BE2C (cell line): ENCODE results near the gene TP53BP2.

ENCODE experiments used
- DNase-seq: peaks from one replicate; pipeline ENCODE4 v3.0.0-alpha.2; 2020
- H3K27me3 ChIP-seq: fragments of 250-450 bp; sonication (Bioruptor Pico); 2 replicates; pipeline ENCODE4 v1.5.1; 2020; ENCODE audit warnings: mild to moderate bottlenecking
- H3K36me3 ChIP-seq: fragments of 250-450 bp; sonication (Bioruptor Pico); 2 replicates; pipeline ENCODE4 v1.5.1; 2020; ENCODE audit warnings: mild to moderate bottlenecking
- H3K4me1 ChIP-seq: fragments of 250-450 bp; sonication (Bioruptor Pico); 2 replicates; pipeline ENCODE4 v1.5.1; 2020
- H3K4me3 ChIP-seq: 2 replicates; pipeline ENCODE4 v1.5.1; 2011; ENCODE audit warnings: low read depth, low read length
- H3K9me3 ChIP-seq: fragments of 250-450 bp; sonication (Bioruptor Pico); 2 replicates; pipeline ENCODE4 v1.5.1; 2020
- TF ChIP-seq, protein P1 (sequence below): IDR thresholded peaks from 2 replicates; pipeline ENCODE4 v1.5.1; 2012; ENCODE audit warnings: mild to moderate bottlenecking, low read depth, low read length

Gene TP53BP2

DNA sequence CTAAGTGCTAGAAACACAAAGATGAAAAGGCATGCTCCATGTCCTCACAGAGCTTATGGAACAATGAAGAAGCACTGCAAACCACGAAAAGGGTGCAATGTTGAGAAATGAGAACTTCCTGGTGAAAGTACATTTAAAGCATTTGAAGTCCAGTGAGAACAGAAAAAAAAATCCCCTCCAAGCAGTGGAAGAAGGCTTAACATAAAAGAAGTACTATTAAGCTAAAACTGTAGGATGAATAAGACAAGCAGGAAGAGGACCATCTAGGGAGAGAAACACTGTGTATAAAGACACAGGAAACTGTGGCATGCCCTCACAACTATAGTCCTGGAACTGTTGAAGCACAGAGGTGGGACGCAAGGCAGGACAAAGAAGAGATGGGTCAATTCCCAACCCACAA lies 10.0 kb downstream of the TP53BP2 start:
- TF ChIP-seq, protein P1, sequence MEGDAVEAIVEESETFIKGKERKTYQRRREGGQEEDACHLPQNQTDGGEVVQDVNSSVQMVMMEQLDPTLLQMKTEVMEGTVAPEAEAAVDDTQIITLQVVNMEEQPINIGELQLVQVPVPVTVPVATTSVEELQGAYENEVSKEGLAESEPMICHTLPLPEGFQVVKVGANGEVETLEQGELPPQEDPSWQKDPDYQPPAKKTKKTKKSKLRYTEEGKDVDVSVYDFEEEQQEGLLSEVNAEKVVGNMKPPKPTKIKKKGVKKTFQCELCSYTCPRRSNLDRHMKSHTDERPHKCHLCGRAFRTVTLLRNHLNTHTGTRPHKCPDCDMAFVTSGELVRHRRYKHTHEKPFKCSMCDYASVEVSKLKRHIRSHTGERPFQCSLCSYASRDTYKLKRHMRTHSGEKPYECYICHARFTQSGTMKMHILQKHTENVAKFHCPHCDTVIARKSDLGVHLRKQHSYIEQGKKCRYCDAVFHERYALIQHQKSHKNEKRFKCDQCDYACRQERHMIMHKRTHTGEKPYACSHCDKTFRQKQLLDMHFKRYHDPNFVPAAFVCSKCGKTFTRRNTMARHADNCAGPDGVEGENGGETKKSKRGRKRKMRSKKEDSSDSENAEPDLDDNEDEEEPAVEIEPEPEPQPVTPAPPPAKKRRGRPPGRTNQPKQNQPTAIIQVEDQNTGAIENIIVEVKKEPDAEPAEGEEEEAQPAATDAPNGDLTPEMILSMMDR: no peak
- H3K27me3 ChIP-seq: no peaks in the 10 kb centered on the region
- DNase-seq: no peak
- H3K9me3 ChIP-seq: no peaks in the 10 kb centered on the region
- no peaks in the 10 kb centered on the region for H3K36me3 ChIP-seq
- peaks cover 22% of the 10 kb centered on the region for H3K4me1 ChIP-seq
- H3K4me3 ChIP-seq: no peak overlapping the region

DNA sequence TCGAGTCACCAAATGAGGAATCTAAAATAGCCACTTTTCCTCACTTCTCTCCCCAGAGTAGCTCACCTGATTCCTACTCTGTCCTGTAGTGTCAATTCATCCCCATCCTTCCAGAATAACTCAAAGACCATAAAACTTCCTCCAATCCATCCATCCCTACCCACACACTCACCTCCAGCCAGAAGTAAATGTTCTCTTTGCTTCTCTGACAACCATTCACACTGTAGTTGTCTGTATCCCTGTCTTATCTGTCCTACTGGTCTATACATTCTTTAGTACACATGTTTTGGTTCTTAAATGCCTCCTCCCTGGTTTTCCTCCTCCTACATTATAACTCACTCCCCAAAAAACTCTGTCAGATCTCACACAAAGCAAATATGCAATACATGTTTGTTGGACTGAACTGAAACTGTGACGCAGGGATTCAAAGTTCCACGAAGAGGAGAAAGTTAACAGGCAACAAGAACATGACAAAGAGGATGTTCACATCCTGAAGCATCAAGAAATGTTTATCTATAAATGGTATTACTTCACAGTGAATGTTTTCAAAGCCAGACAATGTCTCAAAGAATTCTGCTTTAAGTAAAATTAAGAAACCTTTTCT lies 11.0 kb downstream of the TP53BP2 start:
- DNase-seq: no peak
- Histone ChIP-seq H3K4me1 (peaks cover 22% of the 10 kb centered on the region), H3K9me3 (no peaks in the 10 kb centered on the region), H3K4me3 (no peak overlapping the region), H3K36me3 (no peaks in the 10 kb centered on the region), H3K27me3 (no peaks in the 10 kb centered on the region)
- TF ChIP-seq, protein P1: no peak

DNA sequence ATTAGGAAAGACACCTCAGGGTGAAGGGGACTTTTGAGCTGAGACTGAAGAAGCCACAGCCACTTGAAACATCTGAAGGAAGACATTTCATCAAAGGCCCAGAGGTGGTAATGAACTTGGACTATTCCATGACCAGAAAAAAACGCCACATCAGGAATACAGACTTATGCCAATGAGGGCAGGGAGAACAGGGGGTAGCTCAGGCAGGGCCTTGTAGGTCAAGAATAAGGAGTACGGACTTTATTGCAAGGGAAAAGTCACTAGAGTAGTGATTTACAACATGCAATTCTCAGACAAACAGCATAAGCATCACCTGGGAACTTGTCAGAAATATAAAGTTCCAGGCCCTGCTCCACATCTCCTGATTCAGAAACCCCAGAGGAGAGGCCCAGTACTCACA lies 11.8 kb downstream of the TP53BP2 start:
- Histone ChIP-seq H3K36me3 (no peaks in the 10 kb centered on the region), H3K9me3 (no peaks in the 10 kb centered on the region), H3K4me1 (peaks cover 22% of the 10 kb centered on the region), H3K27me3 (no peaks in the 10 kb centered on the region), H3K4me3 (no peak overlapping the region)
- TF ChIP-seq, protein P1: no peak
- no peak for DNase-seq

DNA sequence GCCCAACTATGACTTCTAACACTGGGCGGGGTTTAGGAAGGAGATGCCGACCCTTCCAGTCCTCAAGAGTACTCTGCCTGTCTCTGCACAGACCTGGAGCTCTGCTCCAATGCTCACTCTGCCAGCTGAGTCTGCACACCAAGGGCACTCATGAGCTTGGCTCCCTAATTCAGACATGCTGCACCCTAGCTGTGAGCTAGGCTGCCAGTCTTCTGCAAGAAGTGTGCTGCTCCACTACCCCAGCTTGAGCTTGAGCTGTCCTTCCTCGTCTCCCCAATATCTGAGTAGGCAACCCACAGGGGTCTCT lies 13.2 kb downstream of the TP53BP2 start:
- Histone ChIP-seq H3K36me3 (no peaks in the 10 kb centered on the region), H3K27me3 (no peaks in the 10 kb centered on the region), H3K9me3 (no peaks in the 10 kb centered on the region), H3K4me1 (peaks cover 16% of the 10 kb centered on the region), H3K4me3 (no peak overlapping the region)
- no peak for DNase-seq
- TF ChIP-seq, protein P1: no peak

DNA sequence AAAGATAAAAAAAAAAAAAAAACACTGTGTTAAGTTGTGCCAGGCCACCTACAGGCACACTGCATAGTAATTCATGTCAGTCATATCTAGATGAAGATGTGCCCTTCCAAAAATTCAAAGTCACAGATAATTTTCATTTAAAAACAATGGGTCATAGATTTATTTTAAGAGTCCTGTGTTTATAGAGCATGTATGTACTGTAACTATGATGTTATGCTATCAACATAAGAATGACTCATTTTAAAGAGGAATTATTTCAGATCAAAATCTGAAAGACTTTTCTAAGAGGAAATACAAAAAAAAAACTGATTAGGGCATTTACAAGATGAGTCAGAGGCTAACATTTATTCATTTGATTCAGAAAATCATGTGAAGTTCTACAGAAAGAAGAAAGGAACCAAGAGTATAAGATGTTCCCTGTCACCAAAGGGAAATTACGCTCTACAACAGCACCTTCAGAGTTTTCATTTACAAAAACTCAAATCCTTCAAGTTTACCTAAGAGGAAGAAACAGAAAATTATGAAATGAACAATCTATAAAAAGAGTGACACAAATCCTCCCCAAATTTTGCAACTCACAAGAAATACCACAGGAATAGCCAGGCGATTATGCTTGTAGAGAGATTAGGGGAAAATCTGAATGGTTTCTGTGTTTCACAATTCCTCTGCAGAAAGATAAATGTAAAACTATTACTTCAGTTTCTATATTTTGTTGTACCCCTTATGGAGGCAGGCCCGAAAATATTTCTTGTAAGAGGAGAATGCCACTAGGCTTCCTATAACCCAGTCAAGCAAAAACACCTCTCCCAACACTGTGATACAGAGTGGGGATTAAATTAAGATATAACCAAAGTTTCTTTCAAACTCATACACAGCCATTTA lies 13.8 kb downstream of the TP53BP2 start:
- Histone ChIP-seq H3K27me3 (no peaks in the 10 kb centered on the region), H3K36me3 (no peaks in the 10 kb centered on the region), H3K9me3 (no peaks in the 10 kb centered on the region), H3K4me3 (no peak overlapping the region), H3K4me1 (peaks cover 16% of the 10 kb centered on the region)
- TF ChIP-seq, protein P1: no peak
- no peak for DNase-seq

DNA sequence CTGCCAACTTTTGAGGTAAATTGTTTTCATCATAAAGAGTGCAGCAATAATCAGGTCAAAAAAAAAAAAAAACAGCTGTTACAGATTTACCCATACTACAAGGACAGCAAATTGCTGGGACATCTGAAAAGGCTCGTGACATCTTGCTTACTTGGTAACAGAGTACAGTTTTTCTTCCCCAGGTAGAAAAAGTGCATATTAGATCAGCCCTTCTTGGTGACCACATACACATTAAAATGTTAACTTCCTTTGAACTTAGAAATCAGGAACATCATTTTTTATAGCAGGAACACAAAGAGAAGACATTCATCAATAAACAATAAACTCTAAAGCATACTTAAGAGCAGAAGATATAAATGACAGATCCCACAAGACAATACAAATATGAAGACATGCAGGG lies 16.1 kb downstream of the TP53BP2 start:
- Histone ChIP-seq H3K36me3 (no peaks in the 10 kb centered on the region), H3K4me1 (peaks cover 16% of the 10 kb centered on the region), H3K27me3 (no peaks in the 10 kb centered on the region), H3K4me3 (no peak overlapping the region), H3K9me3 (no peaks in the 10 kb centered on the region)
- no peak for DNase-seq
- TF ChIP-seq, protein P1: no peak
